SKM-1 (cell line): ENCODE data around the gene GLB1L.

ENCODE experiments used
- DNase-seq: peaks from one replicate; lab custom pipeline; 2025; ENCODE audit not compliant: unreplicated experiment; lab: John Stamatoyannopoulos, UW

The GLB1L gene

GRCh38 chr2:219253753-219254589, 8.7 kb upstream of the GLB1L start, which contains the start of gene TUBA4A:
TUBA4A (minus strand) TSS chr2:219253918; CDS start chr2:219253858, 60 bp downstream.
- peak; percentile 56 for DNase-seq

- DNase-seq = peak; percentile 27
These were observed 7.9 kb upstream of the GLB1L start, which contains the start of gene TUBA4B for GRCh38 chr2:219252900-219253752. TUBA4B (plus strand) TSS chr2:219253243; CDS start chr2:219253408, 165 bp downstream.

- DNase-seq = no peak
These were observed 7.3 kb upstream of the GLB1L start for GRCh38 chr2:219252570-219252899.

GRCh38 chr2:219252084-219252483, 6.8 kb upstream of the GLB1L start:
- no peak for DNase-seq

GRCh38 chr2:219251656-219252055, 6.4 kb upstream of the GLB1L start:
- DNase-seq = no peak

- no peak for DNase-seq
These were observed 5.0 kb upstream of the GLB1L start for GRCh38 chr2:219250049-219250781.

GRCh38 chr2:219249203-219249980, 4.1 kb upstream of the GLB1L start:
- no peak for DNase-seq

GRCh38 chr2:219248845-219249202, 3.6 kb upstream of the GLB1L start:
- DNase-seq = no peak

GRCh38 chr2:219247678-219248642, 2.7 kb upstream of the GLB1L start:
- no peak for DNase-seq

GRCh38 chr2:219246559-219246958, 1.3 kb upstream of the GLB1L start:
- no peak for DNase-seq

- DNase-seq = no peak
These were observed 621 bp upstream of the GLB1L start for GRCh38 chr2:219245899-219246230.

- no peak for DNase-seq
These were observed 476 bp downstream of the GLB1L start for GRCh38 chr2:219244789-219245147.

GRCh38 chr2:219243291-219243761, 1.9 kb downstream of the GLB1L start:
- no peak for DNase-seq

GRCh38 chr2:219234331-219234730, 10.9 kb downstream of the GLB1L start:
- DNase-seq = no peak

GRCh38 chr2:219230059-219230540, 15.1 kb downstream of the GLB1L start:
- peak; percentile 54 for DNase-seq

GRCh38 chr2:219229305-219230058, 15.8 kb downstream of the GLB1L start, which contains the start of the genes ANKZF1 and ATG9A:
ANKZF1 (plus strand) TSS chr2:219229806; CDS start chr2:219230258, 452 bp downstream.
ATG9A (minus strand) TSS chr2:219229636; CDS start chr2:219228024, 1,612 bp downstream.
- DNase-seq = peak; percentile 98

- no peak for DNase-seq
These were observed 16.3 kb downstream of the GLB1L start for GRCh38 chr2:219228911-219229304.
